COLO829 (cell line): ENCODE results near the gene CLDND2.

Experiments used
- DNase-seq: peaks from one replicate; pipeline ENCODE4 v3.0.0; 2012; ENCODE audit warnings: low spot score

CLDND2 gene

DNA sequence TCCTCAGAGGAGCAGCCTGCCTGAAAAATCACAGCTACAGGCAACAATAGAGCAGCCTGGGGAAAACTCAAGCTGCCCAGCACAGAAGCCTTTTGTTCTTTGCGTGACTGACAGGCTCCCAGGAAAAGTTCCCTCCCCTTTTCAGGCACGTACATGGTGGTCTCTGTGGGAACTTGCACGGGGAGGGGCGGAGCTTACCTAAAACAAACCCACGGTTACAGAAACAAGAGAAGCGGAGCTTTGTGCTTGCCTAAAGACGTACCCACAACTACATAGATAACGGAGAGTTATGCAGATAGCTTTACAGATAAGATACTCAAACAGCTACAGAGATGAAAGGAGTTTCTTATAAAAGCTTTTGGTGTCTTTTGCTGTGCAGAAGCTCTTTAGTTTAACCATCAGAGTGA is 14.1 kb downstream of the CLDND2 start:
- peak; percentile 90 for DNase-seq

GRCh38 chr19:51354103-51354741 is 14.6 kb downstream of the CLDND2 start:
- no peak for DNase-seq

- no peak for DNase-seq
Measured at GRCh38 chr19:51352783-51353360, 15.9 kb downstream of the CLDND2 start.

- no peak for DNase-seq
Measured at GRCh38 chr19:51351266-51351990, 17.4 kb downstream of the CLDND2 start.

GRCh38 chr19:51347209-51347928 is 21.4 kb downstream of the CLDND2 start:
- no peak for DNase-seq

- no peak for DNase-seq
Measured at GRCh38 chr19:51346742-51347141, 22.1 kb downstream of the CLDND2 start.

DNA sequence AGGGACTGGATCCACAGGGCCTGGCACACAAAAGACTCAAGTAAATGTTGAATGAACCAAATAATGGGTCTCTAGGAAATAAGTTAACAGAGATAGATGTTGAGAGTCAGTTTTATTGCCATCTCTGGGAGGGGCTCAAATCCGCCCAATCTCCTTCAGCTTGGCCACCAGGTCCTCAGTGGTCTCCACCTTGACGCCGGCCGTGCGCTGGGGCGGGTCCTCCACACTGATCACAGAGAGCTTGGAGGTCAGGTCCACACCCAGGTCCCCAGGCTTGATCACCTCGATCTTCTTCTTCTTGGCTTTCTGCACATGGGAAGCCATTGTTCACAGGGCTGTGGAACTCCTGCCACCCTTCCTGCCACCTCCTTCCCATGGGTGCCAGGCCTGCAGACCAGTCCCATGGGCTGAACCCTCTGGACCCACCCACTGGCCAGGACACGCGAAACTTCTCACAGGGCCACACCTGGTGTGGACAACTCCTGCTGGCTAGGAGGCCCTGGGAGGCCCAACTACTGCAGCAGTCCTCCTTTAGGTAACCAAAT is 23.7 kb downstream of the CLDND2 start:
- no peak for DNase-seq

GRCh38 chr19:51342631-51343569 is 25.9 kb downstream of the CLDND2 start:
- DNase-seq: no peak

GRCh38 chr19:51341976-51342580 is 26.7 kb downstream of the CLDND2 start, which contains the start of gene VSIG10L:
Gene VSIG10L, minus strand, starts transcription at chr19:51342139. Its CDS starts 15 bp downstream, at chr19:51342124.
- no peak for DNase-seq

GRCh38 chr19:51341066-51341465 is 27.7 kb downstream of the CLDND2 start:
- no peak for DNase-seq

DNA sequence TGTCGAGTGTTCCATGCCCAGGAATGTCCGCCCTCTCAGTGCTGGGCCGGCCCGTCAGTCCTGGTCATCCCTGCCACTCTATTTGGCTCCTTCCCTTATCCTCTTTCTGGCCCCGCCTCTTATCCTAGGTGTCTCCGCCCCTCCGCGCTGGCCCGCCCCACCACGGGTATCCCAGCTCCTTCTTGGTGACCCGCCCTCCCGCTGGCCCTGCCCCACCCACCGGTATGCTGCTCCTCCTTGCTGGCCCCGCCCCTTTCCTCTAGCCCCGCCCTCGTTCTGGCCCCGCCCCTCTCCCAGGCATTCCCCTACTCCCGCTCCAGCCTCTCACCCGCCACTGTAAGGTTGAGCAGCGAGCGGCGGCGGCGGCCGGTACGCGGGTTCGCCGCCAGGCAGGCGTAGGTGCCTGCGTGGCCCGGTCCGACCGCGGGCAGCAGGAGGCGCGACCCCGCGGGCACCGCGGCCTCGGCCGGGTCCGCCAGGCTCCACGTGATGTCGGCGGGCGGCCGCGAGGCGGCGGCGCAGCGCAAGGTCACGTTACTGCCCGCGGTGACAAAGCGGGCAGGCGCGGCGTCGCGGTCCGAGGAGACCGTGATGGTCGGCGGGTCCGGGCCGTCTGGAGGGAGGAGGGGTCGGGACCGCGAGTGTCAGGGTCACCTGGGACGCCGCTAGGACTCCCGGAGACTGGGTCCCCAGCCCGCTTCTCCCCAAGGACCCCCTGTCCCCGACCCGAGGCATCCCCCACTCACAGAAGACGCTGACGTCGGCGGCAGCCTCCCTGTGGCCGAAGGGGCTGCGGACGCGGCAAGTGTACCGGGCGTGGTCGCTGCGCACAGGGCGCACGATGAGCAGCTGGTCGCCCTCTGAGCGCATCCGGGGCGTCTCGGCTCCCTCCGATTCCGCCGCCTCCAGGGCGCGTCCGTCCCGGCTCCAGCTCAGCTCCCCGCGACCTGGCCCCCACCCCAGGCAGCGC is 28.8 kb downstream of the CLDND2 start:
- peak; percentile 99 for DNase-seq

DNA sequence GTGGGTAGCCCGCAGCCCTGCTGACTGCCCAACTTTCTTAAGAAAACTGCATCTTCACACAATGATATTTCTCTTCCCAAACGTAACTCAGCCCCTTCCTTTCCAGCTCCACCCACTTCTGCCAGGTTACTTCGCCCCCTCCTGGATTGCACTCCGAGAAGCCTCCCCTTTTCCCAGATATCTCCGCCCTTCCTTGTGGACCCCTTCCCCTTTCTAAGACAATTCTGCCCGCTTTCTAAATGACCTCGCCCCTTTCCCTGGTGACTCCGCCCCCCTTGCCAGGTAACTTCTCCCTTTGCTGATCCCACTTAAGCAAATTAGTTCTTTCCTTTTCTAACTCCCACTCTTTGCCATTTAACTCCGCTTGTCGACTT is 29.5 kb downstream of the CLDND2 start:
- DNase-seq: no peak

DNA sequence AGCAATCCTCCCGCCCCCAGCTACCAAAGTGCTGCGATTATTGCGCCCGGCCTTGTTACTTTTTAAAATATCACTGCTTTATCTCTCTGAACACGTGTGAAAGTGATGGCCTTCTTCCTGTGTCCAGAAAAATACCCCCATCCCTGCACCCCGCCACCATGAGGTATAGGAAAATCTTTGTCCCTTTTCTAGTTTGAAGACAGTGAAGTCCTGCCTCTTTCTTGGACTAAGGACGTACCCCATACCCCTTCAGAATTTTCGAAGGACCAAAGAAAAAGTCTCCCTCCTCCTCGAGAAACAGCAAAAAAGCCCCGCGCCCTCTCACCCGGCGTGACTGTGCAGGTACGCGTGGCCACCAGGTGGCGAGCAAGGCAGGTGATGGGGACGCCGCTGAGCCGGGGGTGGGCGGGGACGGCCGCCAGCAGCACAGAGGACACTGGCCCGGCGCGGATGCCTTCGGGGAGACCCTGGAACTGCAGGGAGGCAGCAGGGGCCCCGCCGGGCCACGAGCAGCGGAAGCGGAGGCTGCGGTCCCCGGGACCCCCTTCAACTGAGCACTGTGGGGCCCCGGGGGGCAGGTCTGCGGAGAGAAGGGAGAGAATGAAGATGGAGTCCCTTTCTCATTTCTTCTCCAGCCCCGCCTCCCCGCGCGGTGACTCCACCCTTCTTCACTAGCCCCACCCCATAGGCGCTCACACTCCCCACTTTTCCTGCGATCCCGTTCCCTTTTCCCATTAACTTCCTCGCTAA is 30.1 kb downstream of the CLDND2 start:
- peak; percentile 79 for DNase-seq

- DNase-seq: no peak
Measured at GRCh38 chr19:51337861-51338562, 30.8 kb downstream of the CLDND2 start.

DNA sequence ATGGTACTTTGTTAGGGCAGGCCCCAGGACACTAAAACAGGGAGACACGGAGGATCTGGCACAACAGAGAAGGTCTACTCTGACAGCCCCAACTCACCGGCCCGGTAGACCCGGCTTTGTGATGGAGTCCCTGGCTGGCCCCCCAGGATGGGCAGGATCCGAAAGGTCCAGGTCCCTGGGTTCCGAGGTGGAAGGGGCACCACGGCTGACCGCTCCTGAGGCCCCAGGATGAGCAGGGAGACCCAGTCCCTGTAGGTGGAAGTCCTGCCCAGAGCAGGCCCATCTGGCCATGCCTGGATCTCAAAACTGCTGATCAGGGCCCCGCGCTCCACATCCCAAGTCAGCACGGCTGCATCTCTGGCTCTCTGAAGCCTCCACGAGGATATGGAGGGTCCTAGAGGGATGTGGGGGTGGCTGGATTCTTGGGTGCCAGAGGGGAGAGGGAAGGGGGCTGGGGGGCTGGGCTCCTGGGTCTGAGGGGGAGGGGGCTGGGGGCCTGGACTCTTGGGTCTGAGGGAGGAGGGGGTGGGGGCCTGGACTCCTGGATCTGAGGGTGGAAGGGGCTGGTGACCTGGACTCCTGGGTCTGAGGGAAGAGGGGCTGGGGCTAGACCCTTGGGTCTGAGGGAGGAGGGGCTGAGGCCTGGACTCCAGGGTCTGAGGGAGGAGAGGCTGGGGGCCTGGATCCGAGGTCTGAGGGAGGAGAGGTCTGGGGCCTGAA is 31.5 kb downstream of the CLDND2 start:
- DNase-seq: no peak

DNA sequence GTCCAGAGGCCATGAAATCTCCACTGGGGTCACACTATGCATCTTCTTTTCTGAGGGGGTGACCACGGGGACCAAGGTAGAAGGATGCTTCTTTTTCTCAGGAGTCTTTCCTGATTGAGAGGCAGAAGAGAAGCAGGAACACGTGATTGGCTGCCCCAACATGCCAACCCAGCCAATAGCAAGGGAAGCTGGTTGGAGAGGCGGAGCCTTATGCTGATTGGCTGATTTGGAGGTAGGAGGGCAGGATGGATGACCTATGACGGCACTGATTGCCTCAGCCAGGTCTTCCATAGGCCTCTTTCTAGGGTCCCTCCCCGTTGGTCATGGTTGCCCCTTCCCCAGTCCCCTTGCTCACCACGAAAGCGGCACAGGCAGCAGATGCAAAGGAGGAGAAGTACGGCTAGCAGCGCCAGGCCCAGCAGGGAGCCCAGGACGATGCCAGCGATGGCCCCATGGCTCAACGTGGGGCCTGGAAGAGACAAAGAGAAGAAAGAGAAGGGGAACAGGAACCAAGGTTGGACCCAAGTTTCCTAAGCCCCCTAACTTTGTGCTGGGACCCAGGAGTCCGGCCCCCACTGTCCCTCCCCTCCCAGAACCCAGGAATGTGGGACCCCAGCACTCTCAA is 34.9 kb downstream of the CLDND2 start:
- no peak for DNase-seq

GRCh38 chr19:51331716-51332115 is 37.1 kb downstream of the CLDND2 start:
- DNase-seq: no peak
